ENCODE data around the gene CBX1. TPM values are rescaled to one million over a fixed set of nuclear protein-coding genes. Genes with fewer than 3 reads are reported as not detected.
A peak's percentile ranks its signal among the peaks of the same experiment; 100 is the strongest.

CBX1 gene
- total RNA-seq, 1 donor from 2014 or later, result 78.6 TPM

DNA sequence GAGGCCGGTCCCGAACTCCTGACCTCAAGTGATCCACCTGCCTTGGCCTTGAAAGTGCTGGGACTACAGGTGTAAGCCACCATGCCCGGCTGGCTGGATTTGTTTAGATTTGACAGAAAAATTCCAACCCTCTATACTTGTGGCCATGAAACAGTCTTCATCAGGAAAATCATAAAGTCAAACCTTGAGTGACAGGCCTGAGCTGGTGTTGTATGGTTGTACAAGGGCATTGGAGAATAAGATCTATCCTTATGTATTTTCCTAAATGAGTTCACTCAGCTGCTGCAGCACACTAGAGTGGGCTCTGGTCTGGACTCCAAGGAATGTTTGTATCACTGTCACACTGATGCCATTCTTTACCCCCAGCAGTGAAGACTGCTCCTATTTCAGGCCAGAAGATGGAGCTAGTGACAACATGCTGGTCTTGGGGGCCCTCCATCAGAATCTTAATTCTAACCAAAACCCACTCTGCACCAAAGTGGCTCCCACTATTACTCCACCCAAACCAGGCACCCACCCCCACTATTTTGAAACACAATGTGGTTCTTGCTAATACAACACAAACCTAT is 33.7 kb upstream of the CBX1 start:
- H3K4me3 ChIP-seq (ENCODE audit: low read depth, low read length), result no peak overlapping the region

DNA sequence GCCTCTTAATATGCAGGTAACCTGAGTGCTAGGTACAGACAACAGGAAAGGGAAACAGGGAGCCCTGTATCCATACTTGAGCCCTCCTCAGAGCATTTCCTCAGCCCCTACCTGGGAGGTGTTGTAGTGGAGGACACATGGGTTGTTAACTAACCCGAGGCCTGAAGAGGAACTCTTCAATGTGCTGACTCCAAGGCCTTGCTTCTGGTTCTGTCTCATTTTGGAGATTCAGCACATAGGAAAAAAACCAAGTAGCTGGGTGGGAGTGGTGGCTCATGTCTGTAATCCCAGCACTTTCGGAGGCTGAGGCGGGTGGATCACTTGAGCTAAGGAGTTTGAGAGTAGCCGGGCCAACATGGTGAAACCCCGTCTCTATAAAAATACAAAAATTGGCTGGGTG is 31.1 kb upstream of the CBX1 start:
- no peaks in the 10 kb centered on the region for H3K27me3 ChIP-seq (ENCODE audit: control insufficient read depth, insufficient read depth, low read length)
- H3K4me3 ChIP-seq (ENCODE audit: low read depth, low read length), result no peak overlapping the region
- no peaks in the 10 kb centered on the region for H3K36me3 ChIP-seq (ENCODE audit: control insufficient read depth, insufficient read depth, low read length)
- TF ChIP-seq, protein P1, sequence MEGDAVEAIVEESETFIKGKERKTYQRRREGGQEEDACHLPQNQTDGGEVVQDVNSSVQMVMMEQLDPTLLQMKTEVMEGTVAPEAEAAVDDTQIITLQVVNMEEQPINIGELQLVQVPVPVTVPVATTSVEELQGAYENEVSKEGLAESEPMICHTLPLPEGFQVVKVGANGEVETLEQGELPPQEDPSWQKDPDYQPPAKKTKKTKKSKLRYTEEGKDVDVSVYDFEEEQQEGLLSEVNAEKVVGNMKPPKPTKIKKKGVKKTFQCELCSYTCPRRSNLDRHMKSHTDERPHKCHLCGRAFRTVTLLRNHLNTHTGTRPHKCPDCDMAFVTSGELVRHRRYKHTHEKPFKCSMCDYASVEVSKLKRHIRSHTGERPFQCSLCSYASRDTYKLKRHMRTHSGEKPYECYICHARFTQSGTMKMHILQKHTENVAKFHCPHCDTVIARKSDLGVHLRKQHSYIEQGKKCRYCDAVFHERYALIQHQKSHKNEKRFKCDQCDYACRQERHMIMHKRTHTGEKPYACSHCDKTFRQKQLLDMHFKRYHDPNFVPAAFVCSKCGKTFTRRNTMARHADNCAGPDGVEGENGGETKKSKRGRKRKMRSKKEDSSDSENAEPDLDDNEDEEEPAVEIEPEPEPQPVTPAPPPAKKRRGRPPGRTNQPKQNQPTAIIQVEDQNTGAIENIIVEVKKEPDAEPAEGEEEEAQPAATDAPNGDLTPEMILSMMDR (IDR thresholded peaks at IDR 0.05; ENCODE audit: insufficient read depth, low read length, poor library complexity, severe bottlenecking), result no peak
- DNase-seq (ENCODE audit: low read depth), result no peak

More for the DNA sequence above, 33.7 kb upstream of the CBX1 start:
- TF ChIP-seq, protein P1 (IDR thresholded peaks at IDR 0.05; ENCODE audit: insufficient read depth, low read length, poor library complexity, severe bottlenecking), result peak; percentile 20
- no peaks in the 10 kb centered on the region for H3K36me3 ChIP-seq (ENCODE audit: control insufficient read depth, insufficient read depth, low read length)
- DNase-seq (ENCODE audit: low read depth), result no peak
- no peaks in the 10 kb centered on the region for H3K27me3 ChIP-seq (ENCODE audit: control insufficient read depth, insufficient read depth, low read length)

DNA sequence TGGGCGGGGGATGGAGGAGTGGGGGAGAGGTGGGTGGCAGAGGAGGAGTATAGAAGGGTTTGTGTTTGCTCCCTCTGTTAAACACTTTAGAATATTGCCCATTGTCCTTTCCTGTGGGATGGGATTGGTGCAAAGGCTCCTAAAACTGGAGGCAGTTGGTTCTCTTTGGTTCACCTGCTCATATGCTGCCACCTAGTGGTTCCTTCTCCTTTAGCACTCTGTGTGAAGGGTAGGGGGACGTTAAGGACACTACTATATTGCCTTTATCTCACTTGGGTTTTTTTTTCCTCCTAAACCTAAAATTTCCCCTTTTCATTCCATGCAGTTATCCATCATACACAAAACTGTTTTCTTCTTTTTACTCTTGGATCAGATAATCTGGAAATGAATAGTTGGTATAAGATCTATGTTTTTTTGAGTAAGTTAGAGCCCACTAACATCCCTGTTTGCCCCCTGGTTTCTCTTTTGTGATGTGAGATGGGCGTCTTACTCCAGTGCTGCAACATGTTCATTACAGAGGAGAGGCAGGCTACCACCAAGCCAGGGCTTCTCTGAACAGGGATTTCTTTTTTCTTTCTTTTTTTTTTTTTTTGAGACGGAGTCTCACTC is 30.0 kb upstream of the CBX1 start:
- no peaks in the 10 kb centered on the region for H3K27me3 ChIP-seq (ENCODE audit: control insufficient read depth, insufficient read depth, low read length)
- no peaks in the 10 kb centered on the region for H3K36me3 ChIP-seq (ENCODE audit: control insufficient read depth, insufficient read depth, low read length)
- DNase-seq (ENCODE audit: low read depth), result peak; percentile 37
- H3K4me3 ChIP-seq (ENCODE audit: low read depth, low read length), result no peak overlapping the region
- TF ChIP-seq, protein P1 (IDR thresholded peaks at IDR 0.05; ENCODE audit: insufficient read depth, low read length, poor library complexity, severe bottlenecking), result peak; percentile 84

DNA sequence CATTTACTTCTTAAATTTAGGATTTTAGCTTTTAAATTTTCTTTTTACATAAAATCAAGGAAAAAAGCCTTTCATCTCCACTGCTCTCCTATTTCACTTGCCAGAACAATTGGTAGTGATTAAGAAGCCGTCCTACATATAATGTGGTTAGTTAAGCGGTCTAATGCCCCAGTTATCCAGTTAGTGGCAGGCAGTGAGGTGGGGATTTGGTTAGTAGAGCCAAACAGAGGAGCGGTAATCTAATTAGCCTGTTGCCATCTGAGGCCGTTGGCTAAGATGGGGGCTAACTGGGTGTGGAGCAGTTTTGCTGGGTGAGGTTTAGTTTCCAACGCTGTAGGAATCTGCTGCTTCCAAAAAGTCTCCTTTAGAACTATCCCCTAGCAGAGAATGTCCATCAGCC is 28.7 kb upstream of the CBX1 start:
- Histone ChIP-seq H3K27me3 (ENCODE audit: control insufficient read depth, insufficient read depth, low read length) (no peaks in the 10 kb centered on the region), H3K36me3 (ENCODE audit: control insufficient read depth, insufficient read depth, low read length) (no peaks in the 10 kb centered on the region), H3K4me3 (ENCODE audit: low read depth, low read length) (no peak overlapping the region)
- TF ChIP-seq, protein P1 (IDR thresholded peaks at IDR 0.05; ENCODE audit: insufficient read depth, low read length, poor library complexity, severe bottlenecking), result no peak
- DNase-seq (ENCODE audit: low read depth), result no peak

DNA sequence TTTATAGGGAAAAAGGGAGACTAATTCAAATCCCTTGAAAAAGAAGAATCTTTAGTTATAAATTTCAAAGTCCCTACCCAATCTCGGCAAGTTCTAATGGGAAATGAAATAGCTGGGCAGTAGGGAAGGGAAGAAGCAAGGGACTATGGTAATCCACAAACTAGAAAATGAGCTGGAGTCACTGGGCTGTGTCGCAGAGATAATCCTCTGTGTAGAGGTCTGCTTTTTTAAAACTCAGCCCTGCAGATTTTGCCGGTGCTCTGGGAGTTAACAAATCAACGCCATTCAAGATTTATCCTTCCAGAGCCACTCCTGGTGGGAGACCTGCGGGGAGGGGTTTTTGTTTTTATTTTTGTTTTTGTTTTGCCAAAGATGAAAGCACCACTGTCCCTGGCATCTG is 27.1 kb upstream of the CBX1 start:
- H3K27me3 ChIP-seq (ENCODE audit: control insufficient read depth, insufficient read depth, low read length), result no peaks in the 10 kb centered on the region
- no peak overlapping the region for H3K4me3 ChIP-seq (ENCODE audit: low read depth, low read length)
- TF ChIP-seq, protein P1 (IDR thresholded peaks at IDR 0.05; ENCODE audit: insufficient read depth, low read length, poor library complexity, severe bottlenecking), result no peak
- no peaks in the 10 kb centered on the region for H3K36me3 ChIP-seq (ENCODE audit: control insufficient read depth, insufficient read depth, low read length)
- no peak for DNase-seq (ENCODE audit: low read depth)

Measured in kidney epithelial cell (primary cell).